Ecto neural progenitor cell (in vitro differentiated cells): ENCODE measurements around the gene CTAGE9.
"Not testable (repeated sequence)": the region's sequence is repeated elsewhere in the genome, so short reads cannot be mapped to it uniquely, and the experiment has no call there.

Experiments
- DNase-seq: peaks from one replicate; pipeline ENCODE4 v3.0.0-alpha.2; 2018; ENCODE audit warnings: low spot score

Gene CTAGE9

DNA sequence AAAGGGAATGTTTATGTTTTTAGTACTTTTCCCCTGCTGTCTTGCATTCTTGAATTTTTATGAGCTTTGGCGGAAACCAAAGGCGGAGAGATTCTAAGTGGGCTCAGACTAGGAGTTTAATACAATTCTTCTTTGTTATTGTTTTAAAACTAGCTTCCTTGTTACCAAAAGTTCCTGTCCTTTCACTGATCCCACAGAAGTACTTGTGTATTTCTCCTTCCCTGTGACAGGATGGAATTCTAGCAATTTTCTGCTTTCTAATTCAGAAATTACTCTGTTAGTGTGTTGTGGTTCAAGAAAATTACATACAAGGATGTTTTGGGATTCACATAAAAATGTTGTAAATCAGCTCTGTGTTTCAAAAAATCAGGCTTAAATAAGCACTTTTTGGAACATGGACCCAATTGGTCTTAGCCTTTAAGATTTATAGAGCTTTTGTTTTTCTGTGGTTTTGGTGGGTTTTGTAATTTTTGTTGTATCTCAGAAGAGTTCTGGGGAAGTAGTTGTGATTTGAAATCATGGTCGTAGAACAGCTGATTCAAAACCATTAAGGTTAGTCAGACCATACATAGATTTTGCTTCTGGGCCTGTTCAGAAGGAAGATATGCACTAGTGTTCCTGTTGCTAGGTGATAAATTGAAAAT is 17.6 kb upstream of the CTAGE9 start:
- DNase-seq, result no peak

DNA sequence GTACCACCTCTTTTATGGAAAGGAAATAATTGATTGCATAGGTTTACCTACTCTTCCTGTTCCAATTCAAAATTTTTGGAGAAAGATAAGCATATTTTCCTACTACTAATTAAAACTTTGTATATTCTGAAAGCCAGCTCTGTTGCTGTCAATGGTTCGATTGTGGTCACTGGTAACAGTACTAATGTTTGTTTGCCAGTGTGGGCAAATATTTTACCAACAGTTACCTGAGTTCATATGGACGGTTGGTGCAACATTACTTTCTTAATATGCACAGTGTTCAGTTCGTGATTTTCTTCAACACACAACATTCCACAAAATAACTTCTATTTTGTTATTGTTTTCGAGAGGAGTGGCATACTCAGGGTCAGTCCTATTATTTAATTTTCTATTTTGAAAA is 17.1 kb upstream of the CTAGE9 start:
- no peak for DNase-seq

DNA sequence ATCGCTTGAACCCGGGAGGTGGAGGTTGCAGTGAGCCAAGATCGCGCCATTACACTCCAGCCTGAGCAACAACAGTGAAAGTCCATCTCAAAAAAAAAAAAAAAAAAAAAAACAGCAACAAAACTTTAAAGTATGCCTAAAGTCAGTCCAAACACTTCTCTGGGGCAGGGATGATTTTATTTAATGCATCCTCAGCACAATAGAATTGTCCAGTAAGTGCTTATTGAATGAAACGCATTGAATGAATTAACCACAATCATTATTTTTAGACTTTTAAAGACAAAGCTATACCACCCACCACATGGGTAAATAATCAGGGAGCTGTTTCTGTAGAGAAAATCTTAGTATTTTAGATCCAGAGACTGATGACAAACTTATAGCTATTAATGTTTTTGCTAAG is 16.6 kb upstream of the CTAGE9 start:
- no peak for DNase-seq

DNA sequence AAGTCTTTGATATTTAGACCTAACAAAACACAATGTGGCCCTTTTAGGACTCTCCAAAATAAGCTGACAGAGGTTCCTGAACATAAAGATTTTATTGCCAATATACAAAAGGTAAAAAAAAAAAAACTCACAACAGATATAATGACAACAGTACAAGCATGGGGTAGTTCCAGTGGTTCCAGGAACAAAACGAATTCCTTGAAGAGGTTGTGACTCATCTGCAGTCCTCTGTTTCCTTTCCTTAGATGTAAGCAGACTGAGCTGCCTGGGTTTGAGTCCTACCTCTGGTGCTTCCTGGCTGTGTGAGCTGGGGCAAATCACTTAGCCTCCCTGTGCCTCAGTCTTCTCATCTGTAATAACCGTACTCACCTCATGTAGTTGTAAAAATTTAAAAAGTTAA is 13.3 kb upstream of the CTAGE9 start:
- DNase-seq, result no peak

DNA sequence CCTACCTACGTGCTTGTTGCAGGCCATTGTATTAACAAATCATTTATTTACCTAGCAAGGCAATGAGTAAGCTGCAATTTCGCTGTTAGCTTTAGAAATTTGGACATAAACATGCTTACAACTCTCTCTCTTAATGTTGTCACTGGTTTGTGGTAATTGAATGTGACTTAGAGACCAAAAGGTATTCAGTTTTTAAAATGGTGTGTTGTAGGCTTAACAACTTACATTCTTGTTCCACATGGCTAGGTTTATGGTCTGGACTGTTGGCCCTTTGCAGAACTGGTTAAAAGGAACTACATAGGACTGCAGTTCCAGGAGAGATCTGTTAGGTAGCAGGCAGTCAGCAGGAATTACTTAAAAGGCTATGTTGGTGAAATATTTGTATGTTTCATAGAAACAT is 10.3 kb upstream of the CTAGE9 start:
- DNase-seq, result no peak

DNA sequence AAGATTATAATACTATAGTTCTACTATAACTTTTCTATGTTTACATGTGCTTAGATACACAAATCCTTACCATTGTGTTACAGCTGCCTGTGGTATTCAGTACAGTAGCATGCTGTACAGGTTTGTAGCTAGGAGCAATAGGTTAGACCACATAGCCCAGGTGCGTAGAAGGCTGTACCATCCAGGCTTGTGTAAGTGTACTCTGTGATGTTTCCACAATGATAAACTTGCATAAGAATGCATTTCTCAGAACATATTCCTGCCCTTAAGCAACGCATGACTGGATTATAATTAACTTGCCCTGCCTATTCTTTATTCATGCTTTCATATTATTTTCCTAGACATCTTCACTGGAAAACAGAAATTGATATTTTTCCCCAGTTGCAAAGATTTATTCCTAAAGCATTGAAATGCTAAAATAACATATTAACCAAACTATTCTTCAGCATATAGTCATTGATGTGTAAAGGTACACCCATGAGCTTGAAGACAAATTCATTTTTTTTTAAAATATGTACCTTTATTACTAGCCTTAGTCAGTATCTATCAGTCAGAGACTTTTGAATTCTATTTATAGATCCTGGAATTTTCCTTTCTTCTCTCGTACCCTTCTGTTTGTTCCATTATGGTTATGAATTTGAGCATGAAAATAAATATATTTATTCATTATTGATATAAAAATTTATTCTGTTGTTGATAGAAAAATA is 7.2 kb upstream of the CTAGE9 start:
- DNase-seq, result no peak

DNA sequence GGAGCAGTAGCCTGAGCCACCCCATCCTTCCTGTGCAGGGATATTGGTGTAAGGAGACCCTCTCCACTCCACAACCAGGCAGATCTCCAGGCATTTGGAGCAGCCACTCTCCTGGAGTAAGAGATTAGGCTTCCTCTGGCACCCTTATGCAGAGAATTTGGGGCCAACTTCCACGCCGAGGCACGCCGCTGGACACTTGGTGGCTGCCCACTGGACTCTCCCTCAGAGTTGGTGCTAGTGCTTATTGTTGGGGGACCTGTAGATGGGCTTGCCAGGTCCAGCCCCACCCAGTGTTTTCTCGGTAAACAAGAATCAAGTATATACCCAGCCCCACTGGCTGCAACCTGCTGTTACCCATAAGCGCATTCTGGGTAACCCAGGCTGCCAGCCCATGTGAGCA is 4.8 kb upstream of the CTAGE9 start:
- not testable (repeated sequence) for DNase-seq

DNA sequence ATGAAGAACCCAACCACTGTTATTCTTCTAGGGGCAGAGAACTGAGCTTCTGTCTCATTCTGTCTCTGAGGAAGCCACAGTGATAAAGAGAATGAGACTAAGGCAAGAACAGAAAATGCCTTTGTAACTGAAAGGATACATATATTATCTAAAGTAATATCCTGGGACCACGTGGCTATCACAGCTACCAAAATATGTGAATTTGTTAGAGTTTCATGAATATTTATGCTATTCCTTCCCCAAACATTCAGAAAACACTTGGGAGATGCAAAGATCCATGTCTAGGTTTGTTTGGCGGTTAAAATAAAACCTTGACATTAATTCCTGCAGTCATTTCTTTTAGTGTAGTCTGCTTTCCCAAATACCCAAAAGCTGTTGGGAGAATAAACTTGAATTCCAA is 6.9 kb downstream of the CTAGE9 start:
- not testable (repeated sequence) for DNase-seq

DNA sequence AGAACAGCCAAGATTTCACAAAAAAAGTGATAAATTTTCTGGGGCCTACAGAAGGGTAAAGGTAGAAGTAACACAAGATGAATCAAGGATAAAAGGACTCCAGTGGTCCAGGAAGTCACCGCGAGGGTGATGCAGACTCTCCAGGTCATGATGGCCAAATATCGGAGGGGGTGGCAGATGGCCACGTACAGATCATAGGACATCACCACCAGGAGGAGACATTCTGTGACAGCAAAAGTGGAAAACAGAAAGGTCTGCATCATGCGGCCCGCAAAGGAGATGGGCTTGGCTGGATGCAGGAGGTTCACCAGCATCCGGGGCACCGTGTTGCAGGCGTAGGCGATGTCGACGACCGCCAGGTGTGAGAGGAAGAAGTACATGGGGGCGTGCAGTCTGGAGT is 10.0 kb downstream of the CTAGE9 start:
- not testable (repeated sequence) for DNase-seq

DNA sequence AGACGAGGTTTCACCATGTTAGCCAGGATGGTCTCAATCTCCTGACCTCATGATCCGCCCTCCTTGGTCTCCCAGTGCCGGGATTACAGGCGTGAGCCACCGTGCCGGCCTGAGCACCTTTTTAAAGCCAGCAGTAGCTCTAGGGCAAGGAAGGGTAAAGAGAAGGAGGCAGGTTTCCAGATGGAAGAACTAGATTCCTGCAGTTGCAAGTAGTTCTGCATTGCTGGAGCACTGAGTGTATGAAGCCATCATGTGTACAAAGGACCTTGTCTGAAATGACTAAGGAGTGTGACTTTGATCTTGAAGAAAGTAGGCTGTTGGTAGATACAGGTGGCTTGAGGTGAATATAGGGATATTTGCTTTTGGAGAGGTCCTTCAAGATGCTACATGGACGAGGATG is 13.9 kb downstream of the CTAGE9 start:
- no peak for DNase-seq

DNA sequence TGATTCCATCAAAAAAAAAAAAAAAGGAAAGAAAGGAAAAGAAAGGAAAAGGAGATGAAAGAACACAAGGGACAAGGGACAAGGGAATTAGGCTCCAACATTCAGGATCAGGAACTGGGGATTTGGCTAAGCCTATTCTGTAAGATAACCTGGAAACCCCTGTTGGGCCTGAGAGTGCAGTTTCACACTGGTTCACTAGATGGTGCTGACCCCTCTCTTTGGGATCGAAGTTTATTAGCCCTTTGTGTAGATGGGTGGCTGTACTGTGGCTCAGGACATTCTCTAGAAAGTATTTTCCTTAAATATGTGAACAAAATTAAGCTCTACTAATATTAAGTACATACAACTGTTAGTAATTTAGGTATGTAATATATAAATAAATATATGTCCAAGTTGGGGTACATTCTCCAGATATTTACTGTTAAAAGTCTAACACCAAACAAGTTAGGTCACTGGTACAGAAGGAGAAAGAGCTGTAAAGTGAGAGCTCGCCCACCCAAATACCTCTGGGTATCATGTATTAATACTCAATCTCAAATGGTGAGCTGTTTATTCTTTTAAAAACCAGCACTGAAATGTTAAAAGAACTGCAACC is 15.9 kb downstream of the CTAGE9 start:
- DNase-seq, result peak; percentile 72

DNA sequence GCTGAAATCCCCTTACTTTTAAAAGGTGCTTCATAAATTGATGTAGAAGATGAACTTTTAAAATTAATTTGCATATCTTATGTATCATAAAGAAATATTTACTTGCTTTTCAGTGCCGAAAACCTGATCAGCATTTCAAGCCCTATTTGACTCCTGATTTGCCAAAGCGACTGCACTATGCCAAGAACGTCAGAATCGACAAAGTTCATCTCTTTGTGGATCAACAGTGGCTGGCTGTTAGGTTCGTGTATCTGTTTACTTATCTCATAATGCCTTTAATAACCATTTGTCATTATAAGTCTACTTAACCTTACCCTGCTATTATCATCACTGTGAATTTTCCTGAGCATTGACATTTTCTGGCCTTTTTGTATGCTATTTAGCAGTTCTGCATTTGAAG is 17.4 kb downstream of the CTAGE9 start:
- DNase-seq, result no peak

DNA sequence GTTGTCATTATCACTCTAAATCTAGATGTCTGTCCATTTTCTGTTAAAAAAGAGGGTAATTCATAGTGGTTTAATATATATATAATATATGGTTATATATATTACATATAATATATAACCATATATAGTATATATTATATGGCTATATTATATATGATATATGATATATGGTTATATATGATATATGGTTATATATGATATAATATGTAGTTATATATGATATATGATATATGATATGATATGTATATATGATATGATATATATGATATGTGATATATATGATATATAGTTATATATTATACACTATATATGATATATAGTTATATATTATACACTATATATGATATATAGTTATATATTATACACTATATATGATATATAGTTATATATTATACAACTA is 18.2 kb downstream of the CTAGE9 start:
- no peak for DNase-seq

DNA sequence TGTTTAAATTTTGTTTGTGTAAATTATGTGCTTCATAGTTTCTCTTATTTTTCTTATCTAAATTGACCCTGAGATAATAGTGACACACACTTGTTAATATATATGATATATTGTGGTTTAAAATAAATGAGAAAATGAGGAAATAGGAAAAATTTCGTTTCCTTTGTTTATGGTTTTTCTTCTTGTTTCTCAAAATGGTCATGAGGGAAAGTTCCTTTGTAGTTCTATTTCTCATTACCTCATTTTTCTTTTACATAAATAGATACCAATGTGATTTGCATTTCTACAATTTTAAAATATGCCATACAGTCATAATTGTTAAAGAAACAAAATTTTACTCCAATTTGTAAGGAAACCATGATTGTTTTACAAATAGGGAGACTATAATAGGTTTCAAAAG is 18.8 kb downstream of the CTAGE9 start:
- no peak for DNase-seq

DNA sequence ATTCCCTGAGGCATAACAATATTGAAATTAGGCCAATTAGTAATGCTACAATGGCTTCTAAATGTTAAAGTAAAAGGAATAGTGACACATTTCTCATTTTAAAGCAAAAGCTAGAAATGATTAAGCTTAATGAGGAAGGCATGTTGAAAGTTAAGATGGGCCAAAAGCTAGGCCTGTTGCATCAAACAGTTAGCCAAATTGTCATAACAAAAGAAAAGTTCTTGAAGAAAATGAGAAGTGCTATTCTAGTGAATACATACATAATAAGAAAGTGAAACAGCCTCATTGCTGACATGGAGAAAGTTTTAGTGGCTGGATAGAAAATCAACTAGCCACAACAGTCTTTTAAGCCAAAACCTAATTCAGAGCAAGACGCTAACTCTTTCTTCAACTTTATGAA is 22.5 kb downstream of the CTAGE9 start:
- DNase-seq, result no peak

DNA sequence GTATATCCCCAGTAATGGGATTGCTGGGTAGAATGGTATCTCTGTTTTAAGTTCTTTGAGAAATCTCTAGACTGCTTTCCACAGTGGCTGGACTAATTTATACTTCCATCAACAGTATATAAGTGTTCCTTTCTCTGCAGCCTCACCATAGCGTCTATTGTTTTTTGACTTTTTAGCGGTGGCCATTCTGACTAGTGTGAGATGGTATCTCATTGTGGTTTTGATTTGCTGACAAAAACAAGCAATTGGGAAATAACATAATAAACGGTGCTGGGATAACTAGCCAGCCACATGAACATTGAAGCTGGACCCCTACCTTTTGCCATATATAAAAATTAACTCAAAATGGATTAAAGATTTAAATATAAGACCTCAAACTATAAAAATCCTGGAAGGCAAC is 23.8 kb downstream of the CTAGE9 start:
- no peak for DNase-seq

DNA sequence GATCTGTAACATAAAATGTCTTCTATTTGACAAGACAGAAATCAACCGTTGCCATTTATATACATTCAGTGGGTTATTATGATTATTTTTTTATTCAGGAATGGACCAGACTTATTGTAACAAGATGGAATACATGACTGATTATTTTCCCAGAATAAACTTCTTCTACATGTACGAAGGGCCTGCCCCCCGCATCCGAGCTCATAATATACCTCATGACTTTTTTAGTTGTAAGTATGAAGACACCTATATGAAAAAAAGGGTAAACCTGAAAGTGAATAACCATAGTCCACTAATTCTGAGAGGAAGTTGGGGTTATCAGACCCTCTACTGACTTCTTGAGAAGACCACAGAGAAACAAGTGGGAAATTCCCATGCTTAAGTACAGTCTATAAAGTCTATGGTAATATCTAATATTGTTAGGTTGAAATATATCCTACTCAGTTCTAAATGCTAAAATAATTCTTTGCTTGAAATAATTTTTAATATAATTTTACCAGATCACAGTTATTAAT is 25.5 kb downstream of the CTAGE9 start:
- DNase-seq, result no peak

DNA sequence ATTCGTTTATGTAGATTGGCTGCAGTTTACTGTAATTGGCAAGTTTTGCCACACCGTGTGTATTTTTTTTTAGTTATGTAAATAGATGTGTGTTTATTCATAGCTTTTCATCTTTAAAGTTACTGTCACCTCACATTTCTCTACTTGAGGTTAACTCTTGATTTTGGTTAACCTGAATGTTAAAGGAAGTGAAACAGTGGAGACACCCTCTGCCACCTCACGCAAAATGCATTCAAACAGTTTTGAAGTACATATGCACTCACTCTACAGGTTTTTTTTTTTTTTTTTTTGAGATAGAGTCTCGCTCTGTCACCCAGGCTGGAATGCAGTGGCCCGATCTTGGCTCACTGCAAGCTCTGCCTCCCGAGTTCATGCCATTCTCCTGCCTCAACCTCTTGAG is 27.3 kb downstream of the CTAGE9 start:
- no peak for DNase-seq

DNA sequence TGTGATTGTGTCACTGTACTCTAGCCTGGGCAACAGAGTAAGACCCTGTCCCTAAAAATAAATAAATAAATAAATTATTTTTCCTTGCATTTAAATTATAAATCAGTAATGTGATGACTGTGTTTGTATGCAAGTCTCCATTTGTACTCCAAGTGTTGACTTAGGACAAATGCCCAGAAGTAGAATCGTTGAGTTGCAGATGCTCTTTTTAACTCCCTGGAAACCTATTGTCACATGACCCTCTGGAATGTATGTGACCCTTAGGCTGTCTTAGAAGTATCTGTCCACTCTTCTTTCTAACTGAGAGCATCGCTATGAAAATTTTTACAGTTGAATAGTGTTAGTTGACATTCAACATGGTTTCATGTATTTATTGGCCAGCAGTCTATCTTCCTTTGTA is 28.4 kb downstream of the CTAGE9 start:
- no peak for DNase-seq

DNA sequence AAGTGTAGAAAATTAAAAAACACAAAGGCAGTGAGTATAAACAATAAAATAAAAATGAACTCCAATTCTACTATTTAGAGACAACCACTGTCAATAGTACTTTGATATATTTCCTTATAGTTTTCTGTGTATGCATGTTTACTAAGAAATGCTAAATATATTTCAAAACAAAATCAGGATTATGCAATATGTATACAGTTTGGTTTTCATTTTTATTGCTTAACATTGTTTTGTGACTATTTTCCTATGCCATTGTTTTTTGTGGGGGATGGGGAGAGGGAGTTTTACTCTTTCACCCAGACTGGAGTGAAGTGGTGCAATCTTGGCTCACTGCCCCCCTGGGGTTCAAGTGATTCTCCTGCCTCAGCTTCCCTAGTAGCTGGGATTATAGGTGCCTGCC is 29.2 kb downstream of the CTAGE9 start:
- DNase-seq, result no peak

DNA sequence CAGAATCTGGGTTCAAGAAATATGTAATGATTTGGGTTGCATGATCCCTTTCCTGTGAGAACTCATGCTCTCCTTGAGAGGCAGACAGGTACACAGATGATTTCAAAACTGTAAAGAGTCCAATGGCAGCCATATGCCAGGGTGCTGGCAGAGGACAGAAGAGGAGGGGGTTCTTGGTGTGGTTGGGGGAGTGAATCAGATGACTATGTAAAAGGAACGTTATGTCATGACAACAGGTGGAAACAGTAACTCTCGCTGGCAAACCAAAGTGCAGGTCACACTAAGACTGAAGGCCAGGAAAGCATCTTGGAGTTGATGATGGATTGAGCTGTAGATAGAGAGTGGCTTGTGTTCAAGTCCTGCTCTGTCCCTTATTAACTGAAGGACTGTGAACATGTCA is 29.9 kb downstream of the CTAGE9 start:
- DNase-seq, result no peak

DNA sequence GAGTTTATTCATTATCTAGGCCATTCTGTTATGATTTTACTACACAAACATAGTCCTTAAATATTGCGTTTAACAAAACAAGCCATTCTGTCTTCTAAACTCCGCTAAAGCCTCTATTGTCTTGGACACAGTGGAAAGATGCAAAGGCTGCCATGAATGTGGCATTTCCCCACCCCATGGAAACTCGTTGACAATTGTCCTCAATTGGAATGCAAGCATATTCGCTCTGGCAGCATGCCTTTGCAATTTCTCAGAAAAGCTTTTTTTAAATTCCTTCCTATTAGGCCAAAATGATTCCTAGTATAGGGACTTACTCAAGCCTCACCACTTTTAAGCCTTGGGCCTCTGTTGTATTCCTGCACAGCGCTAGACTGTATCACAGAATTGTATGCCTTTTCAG is 32.4 kb downstream of the CTAGE9 start:
- DNase-seq, result no peak

DNA sequence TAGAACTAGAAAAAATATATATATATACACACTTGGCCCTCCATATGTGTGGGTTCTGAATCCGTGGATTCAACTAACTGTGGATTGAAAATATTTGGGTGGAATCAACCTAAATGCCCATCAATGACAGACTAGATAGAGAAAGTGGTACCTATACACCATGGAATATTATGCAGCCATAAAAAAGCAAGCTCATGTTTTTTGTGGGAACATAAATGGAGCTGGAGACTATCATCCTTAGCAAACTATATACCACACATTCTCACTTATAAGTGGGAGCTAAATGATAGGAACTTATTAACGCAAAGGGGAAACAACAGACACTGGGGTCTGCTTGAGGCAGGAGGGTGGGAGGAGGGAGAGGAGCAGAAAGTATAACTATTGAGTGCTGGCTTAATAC is 37.6 kb downstream of the CTAGE9 start:
- DNase-seq, result no peak

DNA sequence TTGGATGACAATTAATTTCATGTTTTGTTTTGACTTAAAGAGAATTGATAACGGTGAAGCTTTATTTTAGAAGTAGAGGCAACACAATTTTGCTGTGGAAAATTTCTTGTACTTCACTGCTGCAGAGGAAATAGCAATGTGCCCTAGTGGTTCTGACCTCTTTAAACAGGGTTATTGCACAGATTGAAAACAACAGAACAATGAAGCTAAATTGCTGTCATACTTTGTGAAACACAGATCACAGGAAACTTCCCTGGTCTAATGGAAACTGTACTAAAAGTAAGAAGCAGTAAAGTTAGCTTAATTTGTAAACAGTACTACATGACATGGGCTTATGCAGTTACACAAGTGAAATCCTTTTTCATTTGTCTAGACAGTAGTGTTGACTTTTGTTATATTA is 40.9 kb downstream of the CTAGE9 start:
- no peak for DNase-seq
